Activated CD8-positive, alpha-beta memory T cell treated with anti-CD3 and anti-CD28 coated beads, Interleukin-2, amount 50 U/mL, for 1 hour (primary cell): ENCODE measurements around the gene ARL15.

Experiments used
- DNase-seq: peaks from one replicate; pipeline ENCODE4 v3.0.0-alpha.2; 2020; ENCODE audit errors: extremely low read depth

The ARL15 gene

GRCh38 chr5:53936481-53937352 lies 373.7 kb downstream of the ARL15 start:
- DNase-seq = no peak

GRCh38 chr5:53934151-53934820 lies 376.1 kb downstream of the ARL15 start:
- no peak for DNase-seq

GRCh38 chr5:53932351-53932750 lies 378.0 kb downstream of the ARL15 start:
- no peak for DNase-seq

- DNase-seq = no peak
These were observed 379.9 kb downstream of the ARL15 start for GRCh38 chr5:53930457-53930856.

- DNase-seq = no peak
These were observed 380.8 kb downstream of the ARL15 start for GRCh38 chr5:53929570-53929969.

- DNase-seq = no peak
These were observed 381.2 kb downstream of the ARL15 start for GRCh38 chr5:53929152-53929551.

- no peak for DNase-seq
These were observed 381.7 kb downstream of the ARL15 start for GRCh38 chr5:53928641-53929040.

- DNase-seq = no peak
These were observed 382.6 kb downstream of the ARL15 start for GRCh38 chr5:53927668-53928247.

- no peak for DNase-seq
These were observed 384.3 kb downstream of the ARL15 start for GRCh38 chr5:53926026-53926425.

- no peak for DNase-seq
These were observed 386.0 kb downstream of the ARL15 start for GRCh38 chr5:53924392-53924791.

GRCh38 chr5:53923961-53924360 lies 386.4 kb downstream of the ARL15 start:
- DNase-seq = no peak

GRCh38 chr5:53922508-53923498 lies 387.6 kb downstream of the ARL15 start:
- DNase-seq = no peak

GRCh38 chr5:53917826-53918225 lies 392.5 kb downstream of the ARL15 start:
- no peak for DNase-seq

- no peak for DNase-seq
These were observed 393.3 kb downstream of the ARL15 start for GRCh38 chr5:53917095-53917494.

GRCh38 chr5:53915120-53915519 lies 395.3 kb downstream of the ARL15 start:
- DNase-seq = no peak

- no peak for DNase-seq
These were observed 396.4 kb downstream of the ARL15 start for GRCh38 chr5:53913941-53914340.

- DNase-seq = no peak
These were observed 401.6 kb downstream of the ARL15 start for GRCh38 chr5:53908757-53909156.

- no peak for DNase-seq
These were observed 402.5 kb downstream of the ARL15 start for GRCh38 chr5:53907827-53908226.

- DNase-seq = no peak
These were observed 403.6 kb downstream of the ARL15 start for GRCh38 chr5:53906736-53907135.

- no peak for DNase-seq
These were observed 408.0 kb downstream of the ARL15 start for GRCh38 chr5:53902296-53902907.

- DNase-seq = no peak
These were observed 409.7 kb downstream of the ARL15 start for GRCh38 chr5:53900677-53901076.
